HFFc6 (cell line): Measurements from ENCODE around the gene PKIB. TPM values are rescaled to one million over a fixed set of nuclear protein-coding genes. Genes with fewer than 3 reads are reported as not detected.

ENCODE experiments used
- DNase-seq: peaks from one replicate; pipeline ENCODE4 v3.0.0-alpha.2; 2018
- H3K27ac Mint-ChIP-seq: 2 replicates; pipeline ENCODE4 v1.8.0; 2020; ENCODE audit warnings: mild to moderate bottlenecking, mixed read lengths
- H3K27me3 Mint-ChIP-seq: 2 replicates; pipeline ENCODE4 v1.8.0; 2021; ENCODE audit warnings: mild to moderate bottlenecking, moderate library complexity, mixed read lengths; ENCODE audit not compliant: insufficient read depth
- H3K36me3 Mint-ChIP-seq: 2 replicates; pipeline ENCODE4 v1.8.0; 2021; ENCODE audit warnings: low read depth, mixed read lengths
- H3K4me1 Mint-ChIP-seq: 2 replicates; pipeline ENCODE4 v1.8.0; 2020; ENCODE audit warnings: low read depth, mixed read lengths
- H3K4me3 Mint-ChIP-seq: 2 replicates; pipeline ENCODE4 v1.8.0; 2020; ENCODE audit warnings: mild to moderate bottlenecking, moderate library complexity, mixed read lengths
- H3K9me3 Mint-ChIP-seq: 2 replicates; pipeline ENCODE4 v1.8.0; 2020; ENCODE audit warnings: mild to moderate bottlenecking, mixed read lengths
- CTCF ChIP-seq: fragments of 200-600 bp; sonication (generic); IDR thresholded peaks from 2 replicates; pipeline ENCODE4 v1.5.0; 2021; ENCODE audit warnings: antibody characterized with exemption, mild to moderate bottlenecking
- total RNA-seq, 6 experiments: library from RNA; stranded (reverse); fragmentation: NEBNext Ultra II Directional; extraction: Animal tissue kit (Norgen Biotek cat#: 25700); gene quantifications; 2 replicates in 1 of 6; 3 replicates in 5 of 6; pipeline ENCODE4 v1.2.3, GENCODE V29; 2021

Gene PKIB
- total RNA-seq, 6 experiments from 2014 or later: 0.22 TPM; not detected in 5

- TF ChIP-seq CTCF: no peak
- no peaks in the 10 kb centered on the region for H3K4me1 Mint-ChIP-seq
- H3K36me3 Mint-ChIP-seq: 0 out of 2 replicates have a peak, but pooled peaks cover 4% of the 10 kb centered on the region
- peaks cover 18% of the 10 kb centered on the region for H3K9me3 Mint-ChIP-seq
- no peak overlapping the region for H3K4me3 Mint-ChIP-seq
- no peak for DNase-seq
- H3K27ac Mint-ChIP-seq: no peak overlapping the region
- no peaks in the 10 kb centered on the region for H3K27me3 Mint-ChIP-seq
These were observed 41.9 kb upstream of the PKIB start for GRCh38 chr6:122568350-122568749.

- Mint-ChIP-seq H3K36me3 (0 out of 2 replicates have a peak, but pooled peaks cover 4% of the 10 kb centered on the region), H3K27ac (no peak overlapping the region)
These were observed 41.4 kb upstream of the PKIB start for GRCh38 chr6:122568797-122569221.

GRCh38 chr6:122569230-122569771 is 40.9 kb upstream of the PKIB start:
- no peak for TF ChIP-seq CTCF
- Mint-ChIP-seq H3K9me3 (peaks cover 21% of the 10 kb centered on the region), H3K27me3 (no peaks in the 10 kb centered on the region), H3K4me1 (no peaks in the 10 kb centered on the region), H3K27ac (no peak overlapping the region), H3K36me3 (0 out of 2 replicates have a peak, but pooled peaks cover 4% of the 10 kb centered on the region), H3K4me3 (no peak overlapping the region)
- DNase-seq: no peak

More at GRCh38 chr6:122568797-122569221, 41.4 kb upstream of the PKIB start:
- H3K4me3 Mint-ChIP-seq: no peak overlapping the region
- DNase-seq: no peak
- H3K27me3 Mint-ChIP-seq: no peaks in the 10 kb centered on the region
- TF ChIP-seq CTCF: no peak
- H3K4me1 Mint-ChIP-seq: no peaks in the 10 kb centered on the region
- peaks cover 20% of the 10 kb centered on the region for H3K9me3 Mint-ChIP-seq

- 0 out of 2 replicates have a peak, but pooled peaks cover 4% of the 10 kb centered on the region for H3K36me3 Mint-ChIP-seq
- H3K9me3 Mint-ChIP-seq: peaks cover 25% of the 10 kb centered on the region
- H3K4me3 Mint-ChIP-seq: no peak overlapping the region
- no peaks in the 10 kb centered on the region for H3K27me3 Mint-ChIP-seq
- DNase-seq: no peak
- H3K4me1 Mint-ChIP-seq: no peaks in the 10 kb centered on the region
- no peak for TF ChIP-seq CTCF
- no peak overlapping the region for H3K27ac Mint-ChIP-seq
These were observed 38.3 kb upstream of the PKIB start for GRCh38 chr6:122571888-122572287.

GRCh38 chr6:122576888-122577287 is 33.3 kb upstream of the PKIB start:
- peaks cover 15% of the 10 kb centered on the region for H3K9me3 Mint-ChIP-seq
- no peaks in the 10 kb centered on the region for H3K4me1 Mint-ChIP-seq
- no peaks in the 10 kb centered on the region for H3K27me3 Mint-ChIP-seq

More at GRCh38 chr6:122576888-122577287, 33.3 kb upstream of the PKIB start:
- Mint-ChIP-seq H3K36me3 (peaks cover 5% of the 10 kb centered on the region; the same call in 1 of the 2 replicates), H3K27ac (no peak overlapping the region), H3K4me3 (no peak overlapping the region)
- no peak for TF ChIP-seq CTCF
- no peak for DNase-seq
